Vagina (tissue), 2 donors: Measurements from ENCODE around the gene METTL21C. TPM values are rescaled to one million over a fixed set of nuclear protein-coding genes. Genes with fewer than 3 reads are reported as not detected.

Source experiments
- DNase-seq, 2 donors: peaks; one replicate each; pipeline ENCODE4 v3.0.0-alpha.2; 2017; ENCODE audit errors: extremely low spot score in 2 of 2
- H3K27ac ChIP-seq: fragments of 200-600 bp; sonication (generic); one replicate; pipeline ENCODE4 v1.5.1; 2019
- H3K27me3 ChIP-seq: fragments of 200-600 bp; sonication (generic); one replicate; pipeline ENCODE4 v1.5.1; 2019
- H3K36me3 ChIP-seq, 2 donors: fragments of 200-600 bp; sonication (generic); one replicate each; pipeline ENCODE4 v1.5.1; 2017 to 2019
- H3K4me1 ChIP-seq: fragments of 200-600 bp; sonication (generic); one replicate; pipeline ENCODE4 v1.5.1; 2019
- H3K4me3 ChIP-seq, 2 donors: fragments of 200-600 bp; sonication (generic); 1 replicate in 1 of 2; 2 replicates in 1 of 2; pipeline ENCODE4 v1.5.1; 2016 to 2019
- H3K9me3 ChIP-seq: fragments of 200-600 bp; sonication (generic); one replicate; pipeline ENCODE4 v1.5.1; 2019
- POLR2A ChIP-seq, 2 donors: fragments of 450-650 bp; IDR thresholded peaks; one replicate each; pipeline ENCODE4 v1.6.1; 2017; ENCODE audit warnings: antibody characterized with exemption in 2 of 2, mild to moderate bottlenecking in 2 of 2, moderate library complexity in 2 of 2
- POLR2AphosphoS5 ChIP-seq, 2 donors: sonication (generic); formaldehyde crosslinking; IDR thresholded peaks; one replicate each; pipeline ENCODE4 v1.9.0; 2017; ENCODE audit warnings: antibody characterized with exemption in 2 of 2, mild to moderate bottlenecking in 2 of 2, low read depth in 1 of 2; ENCODE audit not compliant: insufficient read depth in 1 of 2
- intact Hi-C: fragments of 100-400 bp; cut with DNase I; formaldehyde crosslinking; loops from one replicate; pipeline ENCODE4 v1.15.1; 2023
- total RNA-seq: library from RNA; depleted of rRNA; stranded (reverse); fragments of >200 nt; gene quantifications from one replicate; pipeline ENCODE4 v1.2.3, GENCODE V29; 2016
- TF ChIP-seq, protein P1 (sequence below), 3 experiments: fragments of 450-650 bp in 2 of 3; fragments of 200-600 bp in 1 of 3; sonication (generic) in 1 of 3; IDR thresholded peaks; one replicate each; pipeline ENCODE4 v1.5.1; 2017 to 2019; ENCODE audit warnings: antibody characterized with exemption in 3 of 3, mild to moderate bottlenecking in 2 of 3, moderate library complexity in 2 of 3

Gene METTL21C
- total RNA-seq, 1 donor from 2014 or later: not detected

DNA sequence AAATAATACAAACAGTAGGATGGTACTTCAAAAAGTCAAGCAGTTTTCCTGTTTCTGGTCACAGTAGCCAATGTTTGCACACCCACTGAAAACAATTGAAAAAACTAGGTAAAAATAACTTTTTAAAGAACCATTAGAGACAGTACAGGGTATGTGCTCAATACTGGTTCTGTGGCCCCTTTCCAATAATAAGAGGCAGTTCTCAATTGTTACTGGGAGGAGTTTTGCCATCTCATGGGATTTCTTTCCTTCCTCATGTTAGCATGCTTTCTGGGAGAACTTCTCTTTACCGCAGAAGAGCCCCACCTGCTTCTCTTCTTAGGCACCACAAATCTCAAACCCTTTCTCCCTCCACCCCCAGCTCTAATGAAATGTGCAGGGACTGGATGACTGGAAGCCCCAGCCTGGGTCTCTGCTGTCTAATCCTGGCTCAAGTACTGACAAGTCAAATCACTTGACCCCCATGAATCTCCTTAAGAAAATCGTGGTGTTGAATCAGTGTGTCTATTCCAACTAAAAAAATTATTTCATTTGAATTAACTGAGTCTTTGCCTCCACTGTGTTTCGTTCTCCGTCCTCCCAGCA, 14.6 kb downstream of the METTL21C start:
- TF ChIP-seq, protein P1, sequence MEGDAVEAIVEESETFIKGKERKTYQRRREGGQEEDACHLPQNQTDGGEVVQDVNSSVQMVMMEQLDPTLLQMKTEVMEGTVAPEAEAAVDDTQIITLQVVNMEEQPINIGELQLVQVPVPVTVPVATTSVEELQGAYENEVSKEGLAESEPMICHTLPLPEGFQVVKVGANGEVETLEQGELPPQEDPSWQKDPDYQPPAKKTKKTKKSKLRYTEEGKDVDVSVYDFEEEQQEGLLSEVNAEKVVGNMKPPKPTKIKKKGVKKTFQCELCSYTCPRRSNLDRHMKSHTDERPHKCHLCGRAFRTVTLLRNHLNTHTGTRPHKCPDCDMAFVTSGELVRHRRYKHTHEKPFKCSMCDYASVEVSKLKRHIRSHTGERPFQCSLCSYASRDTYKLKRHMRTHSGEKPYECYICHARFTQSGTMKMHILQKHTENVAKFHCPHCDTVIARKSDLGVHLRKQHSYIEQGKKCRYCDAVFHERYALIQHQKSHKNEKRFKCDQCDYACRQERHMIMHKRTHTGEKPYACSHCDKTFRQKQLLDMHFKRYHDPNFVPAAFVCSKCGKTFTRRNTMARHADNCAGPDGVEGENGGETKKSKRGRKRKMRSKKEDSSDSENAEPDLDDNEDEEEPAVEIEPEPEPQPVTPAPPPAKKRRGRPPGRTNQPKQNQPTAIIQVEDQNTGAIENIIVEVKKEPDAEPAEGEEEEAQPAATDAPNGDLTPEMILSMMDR (IDR thresholded peaks at IDR 0.05): no peak
- TF ChIP-seq POLR2A (IDR thresholded peaks at IDR 0.05): no peak
- TF ChIP-seq POLR2AphosphoS5 (IDR thresholded peaks at IDR 0.05; ENCODE audit: insufficient read depth in 1 of 2, low read depth in 1 of 2): no peak
- H3K36me3 ChIP-seq: peaks cover 0 to 29% of the 10 kb centered on the region in 2 donors
- no peaks in the 10 kb centered on the region for H3K4me1 ChIP-seq
- no peak overlapping the region for H3K27ac ChIP-seq
- intact Hi-C loops: no loop called here
- DNase-seq: no peak
- H3K4me3 ChIP-seq: no peak overlapping the region
- no peaks in the 10 kb centered on the region for H3K9me3 ChIP-seq
- no peaks in the 10 kb centered on the region for H3K27me3 ChIP-seq

DNA sequence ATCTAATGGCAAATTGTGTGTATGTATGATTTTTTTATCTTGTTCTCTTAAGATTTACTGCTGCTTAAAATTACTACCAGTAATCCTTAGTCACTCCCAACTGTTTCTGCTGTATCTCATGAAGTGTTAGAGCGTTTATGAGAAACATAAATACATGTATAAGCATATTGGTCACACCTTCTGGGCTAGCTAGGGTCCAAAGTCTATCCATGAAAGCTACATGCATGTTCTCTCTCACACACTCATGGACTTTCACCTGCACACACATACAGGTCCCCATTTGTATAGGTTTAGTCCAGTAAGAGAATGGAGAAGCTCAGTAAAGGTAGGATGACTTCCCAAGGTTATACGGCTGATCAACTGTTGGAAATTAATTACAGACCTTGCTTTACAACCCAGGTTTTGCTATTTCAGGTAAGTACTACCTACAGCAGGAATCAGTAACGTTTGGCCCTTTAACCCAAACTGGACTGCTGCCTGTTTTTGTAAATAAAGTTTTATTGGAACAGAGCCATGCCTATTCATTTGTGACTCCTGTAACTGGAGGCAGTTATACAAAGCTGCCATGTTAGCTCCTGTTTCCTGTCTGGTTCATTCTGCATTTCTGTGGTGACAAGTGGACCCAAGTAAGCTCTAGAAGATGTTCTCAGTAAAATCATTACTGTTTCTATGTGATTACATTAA, 15.3 kb downstream of the METTL21C start:
- Histone ChIP-seq H3K9me3 (no peaks in the 10 kb centered on the region), H3K27ac (no peak overlapping the region), H3K27me3 (no peaks in the 10 kb centered on the region), H3K4me3 (no peak overlapping the region), H3K36me3 (peaks cover 0 to 36% of the 10 kb centered on the region in 2 donors), H3K4me1 (no peaks in the 10 kb centered on the region)
- TF ChIP-seq POLR2AphosphoS5 (IDR thresholded peaks at IDR 0.05; ENCODE audit: insufficient read depth in 1 of 2, low read depth in 1 of 2) (no peak), POLR2A (IDR thresholded peaks at IDR 0.05) (no peak)
- TF ChIP-seq, protein P1 (IDR thresholded peaks at IDR 0.05): no peak
- intact Hi-C loops: no loop called here
- DNase-seq: no peak

DNA sequence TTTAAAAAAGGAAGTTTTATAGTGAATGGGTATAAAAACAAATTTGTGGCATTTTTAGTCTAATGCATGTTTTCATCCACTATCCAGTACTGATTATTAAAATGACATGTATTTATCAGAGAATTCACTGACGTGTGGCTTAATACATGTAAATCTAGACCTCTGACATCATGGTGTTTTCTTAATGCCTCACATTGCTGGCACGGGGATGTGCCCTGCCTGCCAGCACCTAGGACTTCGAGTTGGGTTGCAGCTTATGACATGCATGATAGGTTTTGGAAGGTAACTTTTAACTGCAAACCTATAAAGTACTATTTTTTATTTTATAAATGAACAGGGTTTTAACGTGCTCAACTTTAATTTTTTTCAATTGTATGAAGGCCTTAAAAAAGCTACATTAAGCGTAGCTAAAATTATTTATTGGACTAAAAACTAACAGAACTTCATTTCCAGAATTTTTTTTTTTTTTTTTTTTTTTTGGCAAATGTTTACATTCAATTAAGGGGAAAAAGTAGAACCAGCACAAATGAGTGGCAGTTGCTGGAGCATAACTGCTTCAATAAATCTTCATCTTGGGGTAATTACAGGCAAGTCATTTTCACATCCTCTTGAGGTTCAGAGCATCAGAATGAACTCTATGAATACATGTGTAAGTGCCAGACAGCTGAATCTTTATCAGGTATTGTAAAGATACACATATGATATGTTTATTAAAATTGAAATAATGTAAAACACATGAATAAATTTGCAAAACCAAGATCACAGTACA, 16.3 kb downstream of the METTL21C start:
- DNase-seq: no peak
- Histone ChIP-seq H3K9me3 (no peaks in the 10 kb centered on the region), H3K27ac (no peak overlapping the region), H3K36me3 (peaks cover 0 to 39% of the 10 kb centered on the region in 2 donors), H3K4me1 (no peaks in the 10 kb centered on the region), H3K4me3 (no peak overlapping the region), H3K27me3 (no peaks in the 10 kb centered on the region)
- intact Hi-C loops: no loop called here
- TF ChIP-seq POLR2AphosphoS5 (IDR thresholded peaks at IDR 0.05; ENCODE audit: insufficient read depth in 1 of 2, low read depth in 1 of 2): no peak
- no peak for TF ChIP-seq POLR2A (IDR thresholded peaks at IDR 0.05)
- TF ChIP-seq, protein P1 (IDR thresholded peaks at IDR 0.05): no peak

GRCh38 chr13:102677122-102677521, 17.7 kb downstream of the METTL21C start:
- no peak for DNase-seq

More at GRCh38 chr13:102677122-102677521, 17.7 kb downstream of the METTL21C start:
- Histone ChIP-seq H3K9me3 (no peaks in the 10 kb centered on the region), H3K36me3 (peaks cover 0 to 43% of the 10 kb centered on the region in 2 donors), H3K4me3 (no peak overlapping the region), H3K27me3 (no peaks in the 10 kb centered on the region), H3K27ac (no peak overlapping the region), H3K4me1 (no peaks in the 10 kb centered on the region)
- intact Hi-C loops: no loop called here
- TF ChIP-seq POLR2A (IDR thresholded peaks at IDR 0.05): no peak
- TF ChIP-seq, protein P1 (IDR thresholded peaks at IDR 0.05): no peak
- TF ChIP-seq POLR2AphosphoS5 (IDR thresholded peaks at IDR 0.05; ENCODE audit: insufficient read depth in 1 of 2, low read depth in 1 of 2): no peak
